Epithelial cell of esophagus (primary cell): ENCODE data around the gene EDN1.

Experiments used
- DNase-seq: peaks from one replicate; pipeline ENCODE4 v3.0.0; 2010; ENCODE audit warnings: low read depth
- H3K4me3 ChIP-seq: 2 replicates; pipeline ENCODE4 v1.5.1; 2011; ENCODE audit warnings: mild to moderate bottlenecking, low read length, control low read depth
- TF ChIP-seq, protein P1 (sequence below): IDR thresholded peaks from 2 replicates; pipeline ENCODE4 v1.5.1; 2011; ENCODE audit warnings: low read depth, mild to moderate bottlenecking, low read length, control low read depth, inconsistent platforms; ENCODE audit not compliant: insufficient read depth; ENCODE audit errors: missing control alignments

The EDN1 gene

DNA sequence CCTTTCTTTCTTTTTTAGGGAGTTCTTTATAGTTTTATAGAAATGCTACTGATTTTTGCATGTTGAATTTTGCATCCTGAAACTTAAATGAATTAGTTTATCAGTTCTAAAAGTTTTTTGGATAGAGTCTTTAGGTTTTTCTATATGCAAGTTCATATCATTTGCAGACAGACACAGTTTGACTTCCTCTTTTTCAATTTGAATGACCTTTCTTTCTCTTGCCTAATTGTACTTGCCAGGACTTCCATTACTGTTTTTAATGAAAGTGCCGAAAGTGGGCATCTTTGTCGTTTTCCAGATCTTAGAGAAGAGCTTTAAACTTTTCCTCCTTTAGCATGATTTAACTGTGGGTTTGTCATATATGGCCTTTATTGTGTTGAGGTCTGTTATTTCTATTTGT, 21.1 kb upstream of the EDN1 start:
- no peak for DNase-seq
- TF ChIP-seq, protein P1, sequence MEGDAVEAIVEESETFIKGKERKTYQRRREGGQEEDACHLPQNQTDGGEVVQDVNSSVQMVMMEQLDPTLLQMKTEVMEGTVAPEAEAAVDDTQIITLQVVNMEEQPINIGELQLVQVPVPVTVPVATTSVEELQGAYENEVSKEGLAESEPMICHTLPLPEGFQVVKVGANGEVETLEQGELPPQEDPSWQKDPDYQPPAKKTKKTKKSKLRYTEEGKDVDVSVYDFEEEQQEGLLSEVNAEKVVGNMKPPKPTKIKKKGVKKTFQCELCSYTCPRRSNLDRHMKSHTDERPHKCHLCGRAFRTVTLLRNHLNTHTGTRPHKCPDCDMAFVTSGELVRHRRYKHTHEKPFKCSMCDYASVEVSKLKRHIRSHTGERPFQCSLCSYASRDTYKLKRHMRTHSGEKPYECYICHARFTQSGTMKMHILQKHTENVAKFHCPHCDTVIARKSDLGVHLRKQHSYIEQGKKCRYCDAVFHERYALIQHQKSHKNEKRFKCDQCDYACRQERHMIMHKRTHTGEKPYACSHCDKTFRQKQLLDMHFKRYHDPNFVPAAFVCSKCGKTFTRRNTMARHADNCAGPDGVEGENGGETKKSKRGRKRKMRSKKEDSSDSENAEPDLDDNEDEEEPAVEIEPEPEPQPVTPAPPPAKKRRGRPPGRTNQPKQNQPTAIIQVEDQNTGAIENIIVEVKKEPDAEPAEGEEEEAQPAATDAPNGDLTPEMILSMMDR, result no peak
- H3K4me3 ChIP-seq, result no peak overlapping the region

DNA sequence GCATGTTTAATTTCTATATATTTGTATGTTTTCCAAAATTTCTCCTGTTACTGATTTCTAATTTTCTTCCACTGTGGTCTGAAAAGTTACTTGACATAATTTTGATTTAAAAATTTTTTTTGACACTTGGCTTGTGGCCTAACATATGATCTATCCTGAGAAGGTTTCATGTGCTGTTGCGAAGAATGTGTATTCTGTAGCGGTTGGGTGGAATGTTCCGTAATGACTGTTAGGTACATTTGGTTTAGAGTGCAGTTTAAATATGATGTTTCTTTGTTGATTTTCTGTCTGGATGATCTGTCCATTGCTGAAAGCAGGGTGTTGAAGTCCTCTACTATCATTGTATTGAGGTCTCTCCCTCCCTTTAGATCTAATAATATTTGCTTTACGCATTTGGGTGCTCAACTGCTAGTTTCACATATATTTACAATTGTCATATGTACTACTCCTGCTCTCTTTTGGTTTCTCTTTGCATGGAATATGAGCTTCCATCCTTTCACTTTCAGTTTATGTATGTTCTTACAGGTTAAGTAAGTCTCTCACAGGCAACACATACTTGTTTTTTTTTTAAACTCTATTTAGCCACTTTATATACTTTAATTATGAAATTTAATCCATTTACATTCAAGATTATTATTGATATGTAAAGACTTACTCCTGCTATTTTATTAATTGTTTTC, 19.5 kb upstream of the EDN1 start:
- no peak overlapping the region for H3K4me3 ChIP-seq
- TF ChIP-seq, protein P1, result no peak
- no peak for DNase-seq

DNA sequence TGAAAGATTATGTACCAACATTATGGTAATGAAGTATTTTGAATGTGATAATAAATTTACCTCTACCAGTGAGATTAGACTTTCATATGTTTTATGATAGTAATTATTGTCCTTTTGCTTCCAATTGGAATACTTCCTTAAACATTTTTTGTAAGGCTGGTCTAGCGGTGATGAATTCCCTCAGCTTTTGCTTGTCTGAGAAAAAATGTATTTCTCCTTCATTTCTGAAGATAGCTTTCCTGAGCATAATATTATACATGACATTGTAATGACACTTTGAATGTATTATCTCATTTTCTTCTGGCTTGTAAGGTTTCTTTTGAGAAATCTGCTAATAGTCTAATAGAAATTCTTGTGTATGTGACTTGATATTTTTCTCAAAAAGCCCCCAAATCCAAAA, 18.6 kb upstream of the EDN1 start:
- TF ChIP-seq, protein P1, result no peak
- no peak for DNase-seq
- no peak overlapping the region for H3K4me3 ChIP-seq

DNA sequence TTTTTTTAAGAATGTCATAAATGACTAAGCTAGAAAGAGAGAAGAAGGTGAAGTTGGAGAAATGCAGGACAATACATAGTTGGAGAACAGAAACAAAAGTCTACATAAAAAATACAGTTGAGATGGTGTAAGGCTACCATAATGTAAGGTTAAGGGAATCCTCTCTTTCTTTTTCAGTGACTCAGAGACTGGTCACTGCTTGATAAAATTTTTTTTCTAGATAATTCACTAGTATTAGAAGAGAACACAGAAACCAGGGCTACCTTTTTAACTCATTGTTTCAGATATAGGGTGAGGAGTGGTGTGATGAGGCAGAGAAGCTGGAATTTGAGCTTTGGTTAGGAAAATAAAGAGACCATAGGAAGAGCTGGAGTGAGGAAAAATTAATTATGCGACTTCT, 18.2 kb upstream of the EDN1 start:
- TF ChIP-seq, protein P1, result no peak
- H3K4me3 ChIP-seq, result no peak overlapping the region
- DNase-seq, result no peak

DNA sequence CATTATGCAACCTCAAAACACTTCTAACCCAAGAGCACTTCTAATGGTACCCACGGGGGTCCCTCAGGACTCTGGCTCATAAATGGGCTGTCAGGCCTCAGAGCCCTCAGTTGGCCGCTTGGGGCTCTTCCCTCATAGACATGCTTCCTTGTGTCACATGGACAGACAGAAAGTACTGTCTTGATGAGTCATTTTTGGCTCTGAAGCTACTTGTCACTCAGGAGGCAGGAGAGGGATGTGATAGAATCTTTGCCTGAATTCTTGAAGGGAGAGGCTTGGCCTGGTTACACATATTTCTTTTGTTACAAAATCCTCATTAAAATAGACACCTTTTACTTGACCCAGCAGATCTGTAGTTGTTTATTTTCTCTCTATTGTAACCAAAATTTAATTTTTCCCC, 15.1 kb upstream of the EDN1 start:
- H3K4me3 ChIP-seq, result no peak overlapping the region
- DNase-seq, result peak; percentile 62
- TF ChIP-seq, protein P1, result peak; percentile 18

DNA sequence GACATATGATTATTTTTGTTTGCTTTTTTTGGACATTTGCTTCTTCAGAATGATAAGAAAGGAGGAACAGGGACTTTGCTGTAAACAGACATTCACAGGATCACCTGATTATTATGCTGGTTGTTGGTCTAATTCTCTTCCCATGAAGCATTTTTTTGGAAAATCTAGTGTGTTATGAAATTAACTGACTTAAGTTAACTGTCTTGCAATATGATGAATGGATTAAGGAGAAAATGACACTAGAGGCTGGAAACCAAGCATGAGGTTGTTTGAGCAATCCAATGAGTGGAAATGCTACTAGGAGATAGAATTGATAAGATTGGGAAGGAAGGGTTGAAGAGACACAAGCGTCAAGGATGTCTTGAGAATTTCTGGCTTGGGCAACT, 13.2 kb upstream of the EDN1 start:
- TF ChIP-seq, protein P1, result no peak
- H3K4me3 ChIP-seq, result no peak overlapping the region
- DNase-seq, result no peak

DNA sequence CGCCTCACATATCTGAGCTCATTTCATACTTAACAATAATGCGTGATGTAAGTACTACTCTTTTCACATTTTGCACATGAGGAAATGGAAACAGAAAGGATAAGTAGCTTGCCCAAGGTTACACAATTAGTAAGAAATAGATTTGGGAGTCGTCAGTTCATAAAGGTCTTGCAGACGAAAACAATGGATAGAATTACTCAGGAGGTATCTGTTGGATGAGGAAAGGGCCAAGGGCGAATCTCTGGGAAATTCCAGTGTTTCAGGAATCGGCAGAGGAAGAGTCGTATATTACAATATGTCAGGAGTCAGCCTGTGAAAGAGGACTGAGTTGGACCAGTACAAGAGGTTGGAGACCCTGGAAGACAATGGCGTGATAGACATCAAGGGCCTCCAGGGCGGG, 12.8 kb upstream of the EDN1 start:
- TF ChIP-seq, protein P1, result no peak
- no peak for DNase-seq
- no peak overlapping the region for H3K4me3 ChIP-seq
